OCI-LY3 (cell line): Measurements from ENCODE around the gene DAGLB.
A peak's percentile ranks its signal among the peaks of the same experiment; 100 is the strongest.

Experiments used
- H2AFZ ChIP-seq: fragments of 200-600, 300-600 bp; shearing (Covaris generic); 2 replicates; pipeline ENCODE4 v1.6.0; 2014; ENCODE audit warnings: antibody characterized with exemption, low read depth, low read length
- H3K27ac ChIP-seq: fragments of 200-600, 300-600 bp; sonication (generic); 2 replicates; pipeline ENCODE4 v1.5.1; 2014; ENCODE audit warnings: mild to moderate bottlenecking, low read length, moderate library complexity, mixed read lengths
- H3K27me3 ChIP-seq: fragments of 200-600, 300-600 bp; sonication (generic); 2 replicates; pipeline ENCODE4 v1.6.1; 2014; ENCODE audit warnings: low read depth, low read length, mixed read lengths
- H3K36me3 ChIP-seq: fragments of 200-600, 300-600 bp; sonication (generic); replicated peaks from 2 replicates; pipeline ENCODE3; 2014; ENCODE audit warnings: low read depth, low read length, mixed read lengths
- H3K4me1 ChIP-seq: fragments of 300-600, 200-600 bp; sonication (generic); 2 replicates; pipeline ENCODE4 v1.6.1; 2014; ENCODE audit warnings: low read length, mixed read lengths
- H3K4me2 ChIP-seq: fragments of 200-600, 300-600 bp; sonication (generic); 2 replicates; pipeline ENCODE4 v1.6.1; 2014; ENCODE audit warnings: low read length, mixed read lengths
- H3K4me3 ChIP-seq: fragments of 300-600, 200-600 bp; sonication (generic); 2 replicates; pipeline ENCODE4 v1.5.1; 2014; ENCODE audit warnings: antibody characterized with exemption, mild to moderate bottlenecking, low read length, moderate library complexity
- H3K79me2 ChIP-seq: fragments of 300-600, 200-600 bp; shearing (Covaris generic); 2 replicates; pipeline ENCODE4 v1.6.1; 2014; ENCODE audit warnings: mild to moderate bottlenecking, low read length, mixed read lengths
- H3K9ac ChIP-seq: fragments of 300-600, 200-600 bp; shearing (Covaris generic); 2 replicates; pipeline ENCODE4 v1.6.0; 2014; ENCODE audit warnings: mild to moderate bottlenecking, low read length, moderate library complexity
- H3K9me3 ChIP-seq: fragments of 200-600, 300-600 bp; shearing (Covaris generic); 2 replicates; pipeline ENCODE4 v1.6.1; 2014; ENCODE audit warnings: low read length, mixed read lengths; ENCODE audit not compliant: insufficient read depth
- H4K20me1 ChIP-seq: fragments of 200-600, 300-600 bp; sonication (generic); 2 replicates; pipeline ENCODE4 v1.6.1; 2016; ENCODE audit warnings: low read length, mixed read lengths; ENCODE audit not compliant: insufficient read depth
- CTCF ChIP-seq: fragments of 200-600, 300-600 bp; sonication (generic); IDR thresholded peaks from 2 replicates; pipeline ENCODE4 v1.5.1; 2014; ENCODE audit warnings: antibody characterized with exemption, low read length, low read depth
- EZH2phosphoT487 ChIP-seq: fragments of 200-600 bp; shearing (Covaris generic); IDR thresholded peaks from 2 replicates; pipeline ENCODE4 v1.6.1; 2018; ENCODE audit warnings: antibody characterized with exemption, mixed run types, low read depth

DAGLB gene

DNA sequence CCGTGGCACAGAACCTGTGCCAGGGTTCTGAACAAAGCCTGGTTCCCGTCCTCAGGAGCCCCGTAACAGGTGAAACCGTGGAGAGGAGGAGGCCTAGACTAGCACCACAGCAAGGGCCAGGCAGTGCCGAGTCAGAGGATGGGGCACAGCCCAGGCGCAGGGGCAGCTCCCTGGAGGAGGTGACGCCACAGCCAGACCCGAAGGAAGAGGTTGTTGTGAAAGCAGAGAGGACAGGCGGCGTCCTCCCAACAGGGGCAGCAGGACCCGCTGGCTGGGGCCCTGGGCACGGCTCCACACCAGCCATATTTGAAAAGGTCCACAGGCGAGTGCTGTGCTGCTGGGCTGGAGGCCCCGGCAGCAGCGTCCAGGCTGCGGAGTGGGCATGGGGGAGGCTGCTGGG lies 25.7 kb downstream of the DAGLB start:
- Histone ChIP-seq H2AFZ (no peak overlapping the region), H3K27me3 (no peaks in the 10 kb centered on the region), H3K4me3 (no peak overlapping the region), H3K4me1 (peaks cover 64% of the 10 kb centered on the region), H4K20me1 (no peaks in the 10 kb centered on the region), H3K79me2 (peaks cover 11% of the 10 kb centered on the region; the same call in 1 of the 2 replicates), H3K9ac (no peak overlapping the region), H3K9me3 (no peaks in the 10 kb centered on the region), H3K27ac (peak overlapping the region; percentile 99), H3K36me3 (peaks cover 50% of the 10 kb centered on the region), H3K4me2 (no peak overlapping the region)
- TF ChIP-seq EZH2phosphoT487: no peak
- no peak for TF ChIP-seq CTCF

GRCh38 chr7:6420680-6421079 lies 27.1 kb downstream of the DAGLB start:
- Histone ChIP-seq H3K4me2 (no peak overlapping the region), H3K36me3 (peaks cover 53% of the 10 kb centered on the region), H3K27me3 (no peaks in the 10 kb centered on the region), H3K4me1 (peaks cover 51% of the 10 kb centered on the region), H3K4me3 (no peak overlapping the region), H3K9ac (no peak overlapping the region), H3K79me2 (peaks cover 8% of the 10 kb centered on the region; the same call in 1 of the 2 replicates), H2AFZ (no peak overlapping the region), H3K9me3 (no peaks in the 10 kb centered on the region), H3K27ac (no peak overlapping the region), H4K20me1 (no peaks in the 10 kb centered on the region)
- no peak for TF ChIP-seq EZH2phosphoT487

DNA sequence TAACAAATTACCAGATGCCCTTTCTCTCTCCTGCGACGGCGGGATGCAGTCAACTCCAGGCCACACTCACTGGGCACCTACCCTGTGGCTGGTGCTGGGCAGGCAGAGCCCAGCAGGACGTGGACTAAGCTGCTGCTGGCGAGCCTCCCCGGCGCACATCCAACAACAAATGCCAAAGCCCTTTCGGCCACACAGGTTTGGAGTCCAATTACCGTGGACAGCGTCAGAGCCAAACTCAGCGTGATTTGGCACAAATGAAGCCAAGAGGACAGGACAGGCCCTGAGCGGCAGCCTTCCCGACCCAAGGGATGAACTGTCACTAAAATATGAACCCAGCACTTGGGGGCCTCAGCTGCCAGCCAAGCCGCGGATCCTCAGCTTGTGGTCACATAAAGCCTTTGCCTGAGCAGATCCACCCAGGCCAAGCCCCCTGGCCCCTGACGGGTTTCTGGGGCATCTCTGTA lies 28.4 kb downstream of the DAGLB start:
- H3K4me1 ChIP-seq: peaks cover 37% of the 10 kb centered on the region

GRCh38 chr7:6417408-6417807 lies 30.3 kb downstream of the DAGLB start:
- no peaks in the 10 kb centered on the region for H3K27me3 ChIP-seq
- TF ChIP-seq EZH2phosphoT487 (no peak), CTCF (no peak)
- no peak overlapping the region for H3K4me3 ChIP-seq
- no peaks in the 10 kb centered on the region for H3K9me3 ChIP-seq
- H3K27ac ChIP-seq: no peak overlapping the region
- peaks cover 4% of the 10 kb centered on the region; the same call in 1 of the 2 replicates for H3K79me2 ChIP-seq
- H3K9ac ChIP-seq: no peak overlapping the region
- no peaks in the 10 kb centered on the region for H4K20me1 ChIP-seq
- H3K36me3 ChIP-seq: peaks cover 53% of the 10 kb centered on the region
- no peak overlapping the region for H3K4me2 ChIP-seq
- peaks cover 18% of the 10 kb centered on the region for H3K4me1 ChIP-seq
- H2AFZ ChIP-seq: no peak overlapping the region

More for the DNA sequence above, 28.4 kb downstream of the DAGLB start:
- Histone ChIP-seq H3K36me3 (peaks cover 49% of the 10 kb centered on the region), H3K79me2 (peaks cover 7% of the 10 kb centered on the region; the same call in 1 of the 2 replicates), H3K27me3 (no peaks in the 10 kb centered on the region), H3K9ac (peak overlapping the region; percentile 29; the same call in 1 of the 2 replicates), H3K4me2 (no peak overlapping the region; the same call in 1 of the 2 replicates), H2AFZ (no peak overlapping the region), H3K4me3 (no peak overlapping the region), H4K20me1 (no peaks in the 10 kb centered on the region), H3K9me3 (no peaks in the 10 kb centered on the region), H3K27ac (peak overlapping the region; percentile 89)
- no peak for TF ChIP-seq CTCF
- no peak for TF ChIP-seq EZH2phosphoT487
